Frontal cortex (tissue), 4 donors: ENCODE results near the gene NCOA3. TPM values are rescaled to one million over a fixed set of nuclear protein-coding genes. Genes with fewer than 3 reads are reported as not detected.
"Not testable (repeated sequence)": the region's sequence is repeated elsewhere in the genome, so short reads cannot be mapped to it uniquely, and the experiment has no call there.

Experiments used
- DNase-seq, 2 donors: peaks; one replicate each; pipeline ENCODE4 v3.0.0; 2012; ENCODE audit warnings: low spot score in 2 of 2
- FAIRE-seq: peaks from 2 replicates; lab custom pipeline; 2012; peaks lifted over from hg19 to GRCh38; lab: Jason Lieb, UNC
- total RNA-seq: library from RNA; depleted of rRNA; stranded (reverse); fragments of >200 nt; gene quantifications from one replicate; pipeline ENCODE4 v1.2.3, GENCODE V29; 2014
- donor health status: control.
- donor health status: control.
- donor health status: control.

The NCOA3 gene
- total RNA-seq, 1 donor from 2014 or later, result 42.0 TPM

- DNase-seq (no peak), FAIRE-seq (no peak)
These were observed 30.3 kb downstream of the NCOA3 start for GRCh38 chr20:47532002-47532401.

- DNase-seq (no peak), FAIRE-seq (no peak)
These were observed 31.9 kb downstream of the NCOA3 start for GRCh38 chr20:47533518-47534062.

GRCh38 chr20:47534405-47534804 lies 32.7 kb downstream of the NCOA3 start:
- no peak for FAIRE-seq
- no peak for DNase-seq

GRCh38 chr20:47535088-47535487 lies 33.4 kb downstream of the NCOA3 start:
- DNase-seq (no peak), FAIRE-seq (no peak)

GRCh38 chr20:47535994-47536393 lies 34.3 kb downstream of the NCOA3 start:
- no peak for DNase-seq
- no peak for FAIRE-seq

- peak in 1 of 2 donors; percentile 24 for DNase-seq
- no peak for FAIRE-seq
These were observed 39.0 kb downstream of the NCOA3 start for GRCh38 chr20:47540443-47541354.

- FAIRE-seq (no peak), DNase-seq (no peak)
These were observed 39.8 kb downstream of the NCOA3 start for GRCh38 chr20:47541355-47541922.

- no peak for FAIRE-seq
- no peak for DNase-seq
These were observed 41.3 kb downstream of the NCOA3 start for GRCh38 chr20:47543006-47543431.

- no peak for DNase-seq
- no peak for FAIRE-seq
These were observed 42.6 kb downstream of the NCOA3 start for GRCh38 chr20:47544240-47544639.

GRCh38 chr20:47544852-47545251 lies 43.2 kb downstream of the NCOA3 start:
- FAIRE-seq, result no peak
- DNase-seq, result no peak

GRCh38 chr20:47545499-47545898 lies 43.8 kb downstream of the NCOA3 start:
- no peak for DNase-seq
- no peak for FAIRE-seq

GRCh38 chr20:47546184-47547033 lies 44.7 kb downstream of the NCOA3 start:
- DNase-seq (no peak), FAIRE-seq (no peak)

GRCh38 chr20:47547034-47547387 lies 45.3 kb downstream of the NCOA3 start:
- DNase-seq (no peak), FAIRE-seq (no peak)

GRCh38 chr20:47549671-47550070 lies 48.0 kb downstream of the NCOA3 start:
- DNase-seq (no peak), FAIRE-seq (no peak)

GRCh38 chr20:47551222-47551621 lies 49.5 kb downstream of the NCOA3 start:
- DNase-seq (no peak), FAIRE-seq (no peak)

- FAIRE-seq, result no peak
- DNase-seq, result no peak
These were observed 50.2 kb downstream of the NCOA3 start for GRCh38 chr20:47551841-47552240.

- DNase-seq (no peak), FAIRE-seq (no peak)
These were observed 51.3 kb downstream of the NCOA3 start for GRCh38 chr20:47552996-47553395.

- DNase-seq, FAIRE-seq: not testable (repeated sequence)
These were observed 52.0 kb downstream of the NCOA3 start for GRCh38 chr20:47553594-47554235.

GRCh38 chr20:47554283-47554682 lies 52.6 kb downstream of the NCOA3 start:
- DNase-seq, FAIRE-seq: not testable (repeated sequence)

- DNase-seq, result no peak
- no peak for FAIRE-seq
These were observed 55.5 kb downstream of the NCOA3 start for GRCh38 chr20:47557218-47557617.
